Testis (tissue), 2 donors: ENCODE data around the gene RNASE7.

Source experiments
- CTCF ChIP-seq, 3 experiments: fragments of 450-650 bp in 2 of 3; fragments of 200-600 bp in 1 of 3; sonication (generic) in 1 of 3; IDR thresholded peaks; one replicate each; pipeline ENCODE4 v1.5.1; 2016 to 2019; ENCODE audit warnings: antibody characterized with exemption in 3 of 3, mild to moderate bottlenecking in 2 of 3, moderate library complexity in 1 of 3
- POLR2A ChIP-seq: fragments of 450-650 bp; IDR thresholded peaks from one replicate; pipeline ENCODE4 v1.6.1; 2017; ENCODE audit warnings: antibody characterized with exemption, mild to moderate bottlenecking, moderate library complexity

GRCh38 chr14:21071225-21072030 lies 29.3 kb downstream of the RNASE7 start:
- TF ChIP-seq CTCF (IDR thresholded peaks at IDR 0.05), result no peak
- TF ChIP-seq POLR2A, result no peak
